RWPE2 (cell line): ENCODE data around the gene PCBP4.

Source experiments
- ATAC-seq: fragments of 200-7000 bp; cut with Tn5 transposase; 3 replicates; pipeline ENCODE4 v1.9.1; 2021; ENCODE audit warnings: low read depth
- DNase-seq: peaks from one replicate; pipeline ENCODE4 v3.0.0-alpha.2; 2020; ENCODE audit warnings: low spot score
- H3K27ac ChIP-seq: fragments of 450-650 bp; 2 replicates; pipeline ENCODE4 v1.5.1; 2017; ENCODE audit warnings: mild to moderate bottlenecking; ENCODE audit not compliant: poor library complexity, severe bottlenecking
- H3K27me3 ChIP-seq: fragments of 250-450 bp; sonication (Bioruptor Pico); 2 replicates; pipeline ENCODE4 v1.5.1; 2021; ENCODE audit warnings: mild to moderate bottlenecking, moderate library complexity; ENCODE audit not compliant: insufficient read depth, poor library complexity, severe bottlenecking
- H3K36me3 ChIP-seq: fragments of 250-450 bp; sonication (Bioruptor Pico); 2 replicates; pipeline ENCODE4 v1.5.1; 2020; ENCODE audit warnings: low read depth, mild to moderate bottlenecking, moderate library complexity
- H3K4me1 ChIP-seq: fragments of 250-450 bp; sonication (Bioruptor Pico); 2 replicates; pipeline ENCODE4 v1.5.1; 2021; ENCODE audit warnings: mild to moderate bottlenecking, moderate library complexity; ENCODE audit not compliant: insufficient read depth, poor library complexity, severe bottlenecking
- H3K4me3 ChIP-seq: fragments of 250-450 bp; sonication (Bioruptor Pico); 2 replicates; pipeline ENCODE4 v1.5.1; 2021; ENCODE audit warnings: mild to moderate bottlenecking, moderate library complexity; ENCODE audit not compliant: severe bottlenecking
- H3K9me3 ChIP-seq: fragments of 250-450 bp; sonication (Bioruptor Pico); 2 replicates; pipeline ENCODE4 v1.5.1; 2021; ENCODE audit warnings: mild to moderate bottlenecking, moderate library complexity; ENCODE audit not compliant: severe bottlenecking
- TF ChIP-seq, protein P1 (sequence below): fragments of 450-650 bp; IDR thresholded peaks from one replicate; pipeline ENCODE4 v1.5.1; 2017; ENCODE audit warnings: mild to moderate bottlenecking, moderate library complexity; ENCODE audit not compliant: poor library complexity, severe bottlenecking

Gene PCBP4

DNA sequence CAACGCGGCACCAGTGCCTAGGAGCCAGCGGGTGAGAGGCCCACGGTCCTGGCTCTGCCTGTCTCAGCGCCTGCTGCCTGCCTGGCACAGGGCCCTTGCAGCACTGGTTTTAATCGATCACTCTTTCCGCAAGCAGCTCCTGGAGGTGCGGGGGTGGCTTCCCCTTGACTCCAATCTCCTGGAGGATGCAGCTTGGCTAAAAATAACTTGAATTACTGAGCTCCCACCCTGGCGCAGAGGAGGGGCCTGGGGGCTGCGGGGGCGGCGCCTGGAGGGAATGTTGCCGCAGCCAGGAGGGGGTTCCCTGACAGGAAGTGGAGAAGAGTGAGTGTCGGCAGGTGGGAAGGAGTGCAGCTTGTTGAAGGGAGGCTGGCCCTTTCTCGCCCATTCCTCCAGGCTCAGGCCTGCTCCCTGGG is 38.3 kb upstream of the PCBP4 start:
- Histone ChIP-seq H3K36me3 (no peaks in the 10 kb centered on the region), H3K9me3 (no peaks in the 10 kb centered on the region), H3K4me1 (no peaks in the 10 kb centered on the region), H3K27ac (peak overlapping the region; percentile 14), H3K4me3 (no peak overlapping the region), H3K27me3 (no peaks in the 10 kb centered on the region)
- no peak for DNase-seq
- TF ChIP-seq, protein P1, sequence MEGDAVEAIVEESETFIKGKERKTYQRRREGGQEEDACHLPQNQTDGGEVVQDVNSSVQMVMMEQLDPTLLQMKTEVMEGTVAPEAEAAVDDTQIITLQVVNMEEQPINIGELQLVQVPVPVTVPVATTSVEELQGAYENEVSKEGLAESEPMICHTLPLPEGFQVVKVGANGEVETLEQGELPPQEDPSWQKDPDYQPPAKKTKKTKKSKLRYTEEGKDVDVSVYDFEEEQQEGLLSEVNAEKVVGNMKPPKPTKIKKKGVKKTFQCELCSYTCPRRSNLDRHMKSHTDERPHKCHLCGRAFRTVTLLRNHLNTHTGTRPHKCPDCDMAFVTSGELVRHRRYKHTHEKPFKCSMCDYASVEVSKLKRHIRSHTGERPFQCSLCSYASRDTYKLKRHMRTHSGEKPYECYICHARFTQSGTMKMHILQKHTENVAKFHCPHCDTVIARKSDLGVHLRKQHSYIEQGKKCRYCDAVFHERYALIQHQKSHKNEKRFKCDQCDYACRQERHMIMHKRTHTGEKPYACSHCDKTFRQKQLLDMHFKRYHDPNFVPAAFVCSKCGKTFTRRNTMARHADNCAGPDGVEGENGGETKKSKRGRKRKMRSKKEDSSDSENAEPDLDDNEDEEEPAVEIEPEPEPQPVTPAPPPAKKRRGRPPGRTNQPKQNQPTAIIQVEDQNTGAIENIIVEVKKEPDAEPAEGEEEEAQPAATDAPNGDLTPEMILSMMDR, result no peak
- ATAC-seq, result peak; percentile 32; the same call in 2 of the 3 replicates

DNA sequence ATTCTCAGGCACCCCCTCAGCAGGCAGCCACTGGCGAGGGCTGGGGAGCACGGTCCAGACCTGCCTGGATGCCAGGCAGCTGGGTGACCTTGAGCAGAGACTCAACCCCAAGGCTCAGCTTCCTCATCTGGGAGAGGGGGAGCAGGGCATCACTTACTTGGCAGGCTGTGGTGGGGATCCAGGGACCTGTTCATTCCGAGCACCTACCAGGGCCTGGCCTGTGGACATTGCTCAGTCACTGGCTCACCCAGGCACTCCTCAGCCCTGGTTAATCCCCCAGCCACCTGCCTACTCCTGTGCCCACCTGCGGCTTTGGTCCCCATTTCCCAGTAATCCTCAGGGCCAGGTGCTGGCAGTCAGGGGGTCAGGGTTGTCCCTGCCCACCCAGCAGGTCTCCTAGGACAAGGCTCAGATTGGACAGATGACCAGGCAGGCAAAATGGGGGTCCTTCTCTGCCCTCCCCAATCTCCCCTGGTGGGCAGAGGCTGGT is 37.7 kb upstream of the PCBP4 start:
- H3K9me3 ChIP-seq, result no peaks in the 10 kb centered on the region
- no peak for ATAC-seq
- TF ChIP-seq, protein P1, result no peak
- peak overlapping the region; percentile 14 for H3K27ac ChIP-seq
- no peak for DNase-seq
- H3K27me3 ChIP-seq, result no peaks in the 10 kb centered on the region
- no peak overlapping the region for H3K4me3 ChIP-seq
- H3K36me3 ChIP-seq, result no peaks in the 10 kb centered on the region
- no peaks in the 10 kb centered on the region for H3K4me1 ChIP-seq

DNA sequence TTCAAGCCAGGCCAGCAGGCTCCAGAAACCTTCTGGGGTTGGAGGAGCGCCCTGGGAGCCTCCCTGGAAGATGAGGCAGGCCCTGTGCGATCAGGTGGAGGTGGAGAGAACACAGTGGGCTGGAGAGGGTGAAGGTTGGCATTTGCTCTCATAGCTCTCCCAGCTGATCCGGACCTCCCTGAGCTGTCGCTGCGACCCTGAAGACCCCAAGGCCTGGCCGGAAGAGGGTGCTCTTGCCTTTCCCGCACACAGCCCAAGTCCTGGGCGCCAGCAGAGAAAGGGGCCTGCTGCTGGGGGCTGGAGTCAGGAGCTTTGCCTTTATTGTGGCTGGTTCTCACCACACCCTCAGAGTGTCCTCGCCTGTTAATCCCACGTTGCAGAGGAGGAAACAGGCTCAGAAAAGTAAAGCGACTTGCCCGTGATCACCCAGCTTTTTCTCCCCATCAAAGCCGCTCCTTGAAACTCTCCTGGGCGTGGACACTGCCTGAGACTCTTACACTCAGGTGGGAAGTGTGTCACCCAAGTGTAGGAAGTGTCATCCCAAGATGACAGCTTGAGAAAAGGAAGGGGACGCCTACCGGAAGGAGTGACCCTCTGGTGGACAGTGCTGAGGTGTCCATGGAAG is 37.0 kb upstream of the PCBP4 start:
- Histone ChIP-seq H3K36me3 (no peaks in the 10 kb centered on the region), H3K27ac (no peak overlapping the region), H3K4me3 (no peak overlapping the region), H3K27me3 (no peaks in the 10 kb centered on the region), H3K4me1 (no peaks in the 10 kb centered on the region), H3K9me3 (no peaks in the 10 kb centered on the region)
- ATAC-seq (no peak), DNase-seq (no peak)
- TF ChIP-seq, protein P1, result peak; percentile 40

DNA sequence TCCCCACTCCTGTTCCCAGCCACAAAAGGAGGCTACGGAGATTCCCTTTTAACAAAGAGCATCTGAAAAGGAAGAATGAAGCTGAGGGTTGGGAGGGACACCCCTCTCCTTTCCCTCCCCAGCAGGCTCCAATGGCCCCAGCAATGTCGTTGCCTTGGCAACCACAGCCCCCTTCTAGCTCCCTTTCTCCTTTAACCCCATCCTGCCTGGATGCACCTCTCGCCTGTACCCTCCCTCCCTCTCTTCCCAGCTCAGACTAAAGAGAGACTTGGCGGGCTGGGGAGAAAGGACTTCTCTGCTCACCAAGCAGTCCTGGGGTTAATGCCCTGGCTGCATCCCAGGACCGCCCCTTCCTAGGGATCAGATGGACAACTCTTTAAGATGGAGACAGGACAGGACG is 35.5 kb upstream of the PCBP4 start:
- H3K4me3 ChIP-seq, result no peak overlapping the region
- DNase-seq (no peak), ATAC-seq (no peak)
- no peaks in the 10 kb centered on the region for H3K27me3 ChIP-seq
- H3K27ac ChIP-seq, result no peak overlapping the region
- peaks cover 7% of the 10 kb centered on the region for H3K4me1 ChIP-seq
- no peaks in the 10 kb centered on the region for H3K36me3 ChIP-seq
- no peaks in the 10 kb centered on the region for H3K9me3 ChIP-seq
- TF ChIP-seq, protein P1, result no peak

DNA sequence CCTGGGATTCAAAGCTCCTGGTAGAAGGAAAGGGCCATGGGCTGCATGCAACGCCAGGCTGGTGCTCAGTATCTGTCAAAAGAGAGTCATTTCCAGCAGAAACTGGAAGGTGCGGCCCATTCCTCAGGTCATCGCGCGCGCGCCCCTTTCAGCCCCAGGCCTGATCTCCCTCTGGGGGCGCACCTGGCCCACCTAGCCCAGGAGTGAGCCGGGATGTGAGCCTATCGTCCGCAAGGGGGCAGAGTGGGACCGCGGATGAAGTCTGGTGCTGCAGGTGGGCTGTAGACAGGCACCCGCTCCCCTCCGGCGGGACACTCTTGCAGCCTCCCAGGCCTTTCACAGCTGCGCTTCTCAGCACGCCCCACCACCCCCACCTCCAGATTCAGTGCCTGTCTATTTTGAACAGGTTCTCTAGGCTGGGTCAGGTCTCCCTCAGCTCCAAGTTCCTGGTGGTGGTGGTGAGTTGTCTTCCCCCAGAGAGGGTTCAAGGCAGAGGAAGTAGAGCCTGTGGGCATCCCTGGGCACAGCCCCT is 34.3 kb upstream of the PCBP4 start:
- peak; percentile 82 for ATAC-seq
- no peak overlapping the region for H3K4me3 ChIP-seq
- H3K27ac ChIP-seq, result no peak overlapping the region
- H3K27me3 ChIP-seq, result no peaks in the 10 kb centered on the region
- no peaks in the 10 kb centered on the region for H3K36me3 ChIP-seq
- no peaks in the 10 kb centered on the region for H3K9me3 ChIP-seq
- TF ChIP-seq, protein P1, result peak; percentile 95
- peaks cover 10% of the 10 kb centered on the region for H3K4me1 ChIP-seq
- DNase-seq, result no peak
